Measurements from ENCODE around the gene SHBG. TPM values are rescaled to one million over a fixed set of nuclear protein-coding genes. Genes with fewer than 3 reads are reported as not detected.

Gene SHBG
- total RNA-seq, 1 experiment from 2014 or later = not detected

DNA sequence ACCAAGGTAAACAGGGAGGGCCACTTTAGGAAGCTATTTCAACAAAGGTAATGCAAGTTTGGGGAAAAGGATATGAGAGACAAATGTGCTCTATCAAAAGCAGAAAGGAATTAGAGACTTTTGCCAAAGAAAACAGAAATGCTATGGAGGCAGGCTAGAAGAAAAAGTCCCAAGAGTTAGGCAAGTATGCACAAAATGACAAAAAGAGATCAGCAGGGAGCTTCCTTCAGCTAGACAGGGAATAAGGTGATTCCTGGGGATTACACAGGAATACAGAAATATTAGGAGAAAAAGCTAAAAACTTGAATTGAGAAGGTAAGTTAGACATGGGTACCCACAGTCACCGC is 17.7 kb upstream of the SHBG start:
- TF ChIP-seq CTCF (conservative IDR thresholded peaks at IDR 0.05; ENCODE audit: low read depth, low read length) (no peak), EZH2 (IDR thresholded peaks at IDR 0.05; ENCODE audit: borderline replicate concordance, low read depth, low read length, poor library complexity, severe bottlenecking) (no peak)
- Histone ChIP-seq H3K4me3 (ENCODE audit: low read depth, low read length, poor library complexity, severe bottlenecking) (peak overlapping the region; percentile 92), H3K36me3 (ENCODE audit: insufficient read depth, low read length, poor library complexity, severe bottlenecking) (peaks cover 11% of the 10 kb centered on the region), H3K4me1 (ENCODE audit: insufficient read depth, low read length, poor library complexity, severe bottlenecking) (peaks cover 20% of the 10 kb centered on the region), H3K9me3 (ENCODE audit: low read depth, low read length, poor library complexity, severe bottlenecking) (no peaks in the 10 kb centered on the region), H3K27me3 (replicated peaks; ENCODE audit: insufficient read depth, low read depth, low read length, poor library complexity) (no peaks in the 10 kb centered on the region), H3K27ac (ENCODE audit: low read depth, low read length, poor library complexity, severe bottlenecking) (peak overlapping the region; percentile 55)
- intact Hi-C loops (cut with micrococcal nuclease; ENCODE audit: unreplicated experiment) = no loop called here
- CTCF ChIA-PET = interaction anchor here (1.3 kb wide), 1 partner anchor 76 kb away, joined by 3 read pairs; the partner anchor contains the start of gene WRAP53
- no TSS peak for BruUV-seq (replicated peaks)
- DNase-seq (ENCODE audit: low spot score) = no peak
- POLR2A ChIA-PET (ENCODE audit: low non-redundant PET) = no interaction called here

- TSS peak; percentile 32 for BruUV-seq (replicated peaks)
- POLR2A ChIA-PET (ENCODE audit: low non-redundant PET) = interaction anchor here (0.6 kb wide), 1 partner anchor 75 kb away, joined by 3 read pairs; the partner anchor contains the start of gene WRAP53
- H3K4me1 ChIP-seq (ENCODE audit: insufficient read depth, low read length, poor library complexity, severe bottlenecking) = peaks cover 20% of the 10 kb centered on the region
- H3K27ac ChIP-seq (ENCODE audit: low read depth, low read length, poor library complexity, severe bottlenecking) = peak overlapping the region; percentile 91
- no peak for TF ChIP-seq EZH2 (IDR thresholded peaks at IDR 0.05; ENCODE audit: borderline replicate concordance, low read depth, low read length, poor library complexity, severe bottlenecking)
- no peak for TF ChIP-seq CTCF (conservative IDR thresholded peaks at IDR 0.05; ENCODE audit: low read depth, low read length)
- H3K4me3 ChIP-seq (ENCODE audit: low read depth, low read length, poor library complexity, severe bottlenecking) = peak overlapping the region; percentile 92
- DNase-seq (ENCODE audit: low spot score) = no peak
- H3K9me3 ChIP-seq (ENCODE audit: low read depth, low read length, poor library complexity, severe bottlenecking) = no peaks in the 10 kb centered on the region
- peaks cover 11% of the 10 kb centered on the region for H3K36me3 ChIP-seq (ENCODE audit: insufficient read depth, low read length, poor library complexity, severe bottlenecking)
- no peaks in the 10 kb centered on the region for H3K27me3 ChIP-seq (replicated peaks; ENCODE audit: insufficient read depth, low read depth, low read length, poor library complexity)
- intact Hi-C loops (cut with micrococcal nuclease; ENCODE audit: unreplicated experiment) = no loop called here
- CTCF ChIA-PET = interaction anchor here (2.6 kb wide), 1 partner anchor 73 kb away, joined by 18 read pairs; the partner anchor contains the start of genes TP53 and WRAP53
These were observed 16.0 kb upstream of the SHBG start for GRCh38 chr17:7613769-7614424.

- Histone ChIP-seq H3K27me3 (replicated peaks; ENCODE audit: insufficient read depth, low read depth, low read length, poor library complexity) (no peaks in the 10 kb centered on the region), H3K36me3 (ENCODE audit: insufficient read depth, low read length, poor library complexity, severe bottlenecking) (peaks cover 11% of the 10 kb centered on the region), H3K9me3 (ENCODE audit: low read depth, low read length, poor library complexity, severe bottlenecking) (no peaks in the 10 kb centered on the region), H3K4me1 (ENCODE audit: insufficient read depth, low read length, poor library complexity, severe bottlenecking) (peaks cover 20% of the 10 kb centered on the region), H3K27ac (ENCODE audit: low read depth, low read length, poor library complexity, severe bottlenecking) (peak within 1 kb of the TSS; percentile 91), H3K4me3 (ENCODE audit: low read depth, low read length, poor library complexity, severe bottlenecking) (peak within 1 kb of the TSS; percentile 92)
- BruUV-seq (replicated peaks) = no TSS peak
- intact Hi-C loops (cut with micrococcal nuclease; ENCODE audit: unreplicated experiment) = no loop called here
- ChIA-PET POLR2A (ENCODE audit: low non-redundant PET) (interaction anchor here (0.6 to 1.0 kb wide), 3 partner anchors 41 to 772 kb away, joined by 3 read pairs; partner anchors contain the start of gene TP53), CTCF (interaction anchor here (0.5 to 2.6 kb wide), 4 partner anchors 13 to 1125 kb away, joined by 4 to 18 read pairs (median 6); partner anchors contain the start of genes SAT2, TP53 and WRAP53)
- DNase-seq (ENCODE audit: low spot score) = peak; percentile 100
- TF ChIP-seq CTCF (conservative IDR thresholded peaks at IDR 0.05; ENCODE audit: low read depth, low read length) (peak; percentile 65), EZH2 (IDR thresholded peaks at IDR 0.05; ENCODE audit: borderline replicate concordance, low read depth, low read length, poor library complexity, severe bottlenecking) (no peak)
These were observed 15.3 kb upstream of the SHBG start, which contains the start of gene FXR2 for GRCh38 chr17:7614425-7615264. FXR2 (minus strand) TSS chr17:7614897; CDS start chr17:7614532, 365 bp downstream.

Measured in A673 (cell line).